ENCODE data around the gene PRSS56. TPM values are rescaled to one million over a fixed set of nuclear protein-coding genes. Genes with fewer than 3 reads are reported as not detected.
"Not testable (repeated sequence)": the region's sequence is repeated elsewhere in the genome, so short reads cannot be mapped to it uniquely, and the experiment has no call there.

Gene PRSS56
- total RNA-seq, 1 donor from 2014 or later = not detected

DNA sequence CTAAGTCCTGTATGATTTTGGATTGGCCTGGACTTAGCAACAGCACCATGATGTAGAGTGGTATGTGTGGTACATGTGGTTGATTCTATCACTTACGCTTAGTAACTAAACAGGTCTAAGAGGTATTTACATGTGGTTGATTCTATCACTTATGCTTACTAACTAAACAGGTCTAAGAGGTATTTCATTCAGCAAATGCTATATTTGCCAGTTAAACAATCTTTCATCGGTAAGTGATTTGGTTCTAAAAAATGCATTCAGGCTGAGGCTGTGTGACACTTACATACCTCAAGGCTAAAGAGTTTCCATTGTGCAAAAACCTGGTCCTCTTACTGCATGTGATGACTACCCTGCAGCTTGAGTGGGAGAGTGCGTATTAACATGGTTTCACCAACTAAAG is 43.4 kb downstream of the PRSS56 start:
- Histone ChIP-seq H3K27me3 (ENCODE audit: low read depth) (no peaks in the 10 kb centered on the region), H3K4me3 (no peak overlapping the region), H3K9me3 (no peaks in the 10 kb centered on the region), H3K27ac (no peak overlapping the region), H3K4me1 (peaks cover 5% of the 10 kb centered on the region), H3K36me3 (peaks cover 99% of the 10 kb centered on the region)
- TF ChIP-seq, protein P1, sequence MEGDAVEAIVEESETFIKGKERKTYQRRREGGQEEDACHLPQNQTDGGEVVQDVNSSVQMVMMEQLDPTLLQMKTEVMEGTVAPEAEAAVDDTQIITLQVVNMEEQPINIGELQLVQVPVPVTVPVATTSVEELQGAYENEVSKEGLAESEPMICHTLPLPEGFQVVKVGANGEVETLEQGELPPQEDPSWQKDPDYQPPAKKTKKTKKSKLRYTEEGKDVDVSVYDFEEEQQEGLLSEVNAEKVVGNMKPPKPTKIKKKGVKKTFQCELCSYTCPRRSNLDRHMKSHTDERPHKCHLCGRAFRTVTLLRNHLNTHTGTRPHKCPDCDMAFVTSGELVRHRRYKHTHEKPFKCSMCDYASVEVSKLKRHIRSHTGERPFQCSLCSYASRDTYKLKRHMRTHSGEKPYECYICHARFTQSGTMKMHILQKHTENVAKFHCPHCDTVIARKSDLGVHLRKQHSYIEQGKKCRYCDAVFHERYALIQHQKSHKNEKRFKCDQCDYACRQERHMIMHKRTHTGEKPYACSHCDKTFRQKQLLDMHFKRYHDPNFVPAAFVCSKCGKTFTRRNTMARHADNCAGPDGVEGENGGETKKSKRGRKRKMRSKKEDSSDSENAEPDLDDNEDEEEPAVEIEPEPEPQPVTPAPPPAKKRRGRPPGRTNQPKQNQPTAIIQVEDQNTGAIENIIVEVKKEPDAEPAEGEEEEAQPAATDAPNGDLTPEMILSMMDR (IDR thresholded peaks at IDR 0.05) = no peak
- peak; percentile 64 to 88 for ATAC-seq
- no peak for DNase-seq
- intact Hi-C loops (cut with DNase I) = no loop called here

DNA sequence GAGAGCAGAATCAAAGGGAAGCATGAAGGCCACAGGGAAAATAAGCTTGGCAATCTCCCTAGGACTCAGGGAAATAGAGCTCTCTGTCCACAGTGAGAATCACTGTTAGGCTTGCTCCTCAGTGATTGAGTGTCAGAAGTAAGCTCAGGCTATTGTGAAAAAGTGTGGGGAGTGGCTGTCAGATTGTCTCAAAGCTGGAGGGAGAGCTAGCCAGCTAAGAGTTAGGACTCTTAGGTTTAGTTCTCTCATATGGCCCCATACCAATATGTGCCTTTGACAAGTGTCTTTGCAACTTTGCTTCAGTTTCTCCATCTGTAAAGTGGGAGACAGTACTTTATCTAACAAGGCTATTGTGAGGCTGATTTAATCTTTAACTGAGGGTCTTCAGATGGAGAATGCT is 47.5 kb downstream of the PRSS56 start:
- no peak overlapping the region for H3K4me3 ChIP-seq
- H3K9me3 ChIP-seq = no peaks in the 10 kb centered on the region
- H3K27me3 ChIP-seq (ENCODE audit: low read depth) = no peaks in the 10 kb centered on the region
- ATAC-seq (no peak), DNase-seq (no peak)
- intact Hi-C loops (cut with DNase I) = no loop called here
- no peak overlapping the region for H3K27ac ChIP-seq
- peaks cover 6% of the 10 kb centered on the region for H3K4me1 ChIP-seq
- peaks cover 100% of the 10 kb centered on the region for H3K36me3 ChIP-seq
- TF ChIP-seq, protein P1 (IDR thresholded peaks at IDR 0.05) = no peak

DNA sequence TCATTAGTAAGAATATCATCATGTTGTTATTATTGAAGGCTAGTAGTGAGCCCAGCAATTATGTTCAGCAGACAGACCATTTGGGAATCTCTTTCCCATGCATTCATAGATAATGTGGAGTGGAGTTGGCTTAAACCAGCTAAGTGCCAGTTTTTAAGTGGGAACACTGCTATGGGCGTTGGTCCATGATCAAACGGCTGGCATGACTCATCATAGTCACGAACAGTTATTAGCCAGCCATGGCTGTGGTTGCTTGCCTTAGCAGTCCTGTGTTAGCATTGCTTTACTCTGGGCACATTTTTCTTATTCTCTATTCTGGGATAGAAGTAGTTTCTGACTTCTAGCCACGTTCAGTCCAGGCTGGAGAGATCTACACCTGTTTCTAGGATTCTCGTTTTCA is 48.0 kb downstream of the PRSS56 start:
- peaks cover 6% of the 10 kb centered on the region for H3K4me1 ChIP-seq
- H3K36me3 ChIP-seq = peaks cover 100% of the 10 kb centered on the region
- intact Hi-C loops (cut with DNase I) = no loop called here
- no peak overlapping the region for H3K4me3 ChIP-seq
- H3K27me3 ChIP-seq (ENCODE audit: low read depth) = no peaks in the 10 kb centered on the region
- no peak overlapping the region for H3K27ac ChIP-seq
- H3K9me3 ChIP-seq = no peaks in the 10 kb centered on the region
- DNase-seq (no peak), ATAC-seq (peak; percentile 49 to 50)
- TF ChIP-seq, protein P1 (IDR thresholded peaks at IDR 0.05) = no peak

DNA sequence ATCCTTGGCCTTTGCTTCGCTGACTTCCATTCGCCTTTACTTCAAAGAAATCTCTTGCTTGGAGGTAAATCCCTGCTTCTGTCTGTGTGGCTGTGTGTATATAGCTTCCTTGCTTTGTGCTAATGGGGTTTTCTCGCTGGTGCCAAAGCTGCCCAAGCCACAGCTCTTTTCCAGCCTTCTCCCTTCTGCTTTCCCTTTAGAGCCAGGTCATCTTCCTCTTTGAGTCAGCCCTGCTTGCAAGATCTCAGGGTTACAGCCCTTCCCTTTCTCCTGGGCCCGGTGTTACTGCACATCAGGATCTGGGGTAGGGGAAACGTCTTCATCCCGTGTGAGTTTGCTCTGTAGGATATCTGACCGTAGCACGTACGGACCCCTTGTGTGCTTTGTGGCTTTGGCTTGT is 49.4 kb downstream of the PRSS56 start:
- no peaks in the 10 kb centered on the region for H3K9me3 ChIP-seq
- ATAC-seq (no peak), DNase-seq (no peak)
- TF ChIP-seq, protein P1 (IDR thresholded peaks at IDR 0.05) = no peak
- H3K4me1 ChIP-seq = peaks cover 6% of the 10 kb centered on the region
- no peak overlapping the region for H3K27ac ChIP-seq
- H3K36me3 ChIP-seq = peaks cover 99% of the 10 kb centered on the region
- intact Hi-C loops (cut with DNase I) = no loop called here
- H3K27me3 ChIP-seq (ENCODE audit: low read depth) = no peaks in the 10 kb centered on the region
- H3K4me3 ChIP-seq = no peak overlapping the region

DNA sequence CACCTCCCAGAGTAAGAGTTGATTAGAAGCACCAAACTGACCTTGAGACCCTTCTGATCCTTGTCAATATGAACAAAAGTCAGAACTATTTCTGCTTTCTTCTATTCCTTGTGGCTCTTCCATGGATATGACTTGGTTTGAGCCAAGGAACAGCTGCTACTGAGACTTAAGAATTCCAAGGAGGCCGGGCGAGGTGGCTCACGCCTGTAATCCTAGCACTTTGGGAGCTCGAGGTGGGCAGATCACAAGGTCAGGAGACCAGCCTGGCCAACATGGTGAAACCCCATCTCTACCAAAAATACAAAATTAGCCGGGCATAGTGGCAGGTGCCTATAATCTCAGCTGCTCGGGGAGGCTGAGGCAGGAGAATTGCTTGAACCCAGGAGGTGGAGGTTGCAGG is 50.3 kb downstream of the PRSS56 start:
- H3K4me3 ChIP-seq; intact Hi-C loops (cut with DNase I): not testable (repeated sequence)

DNA sequence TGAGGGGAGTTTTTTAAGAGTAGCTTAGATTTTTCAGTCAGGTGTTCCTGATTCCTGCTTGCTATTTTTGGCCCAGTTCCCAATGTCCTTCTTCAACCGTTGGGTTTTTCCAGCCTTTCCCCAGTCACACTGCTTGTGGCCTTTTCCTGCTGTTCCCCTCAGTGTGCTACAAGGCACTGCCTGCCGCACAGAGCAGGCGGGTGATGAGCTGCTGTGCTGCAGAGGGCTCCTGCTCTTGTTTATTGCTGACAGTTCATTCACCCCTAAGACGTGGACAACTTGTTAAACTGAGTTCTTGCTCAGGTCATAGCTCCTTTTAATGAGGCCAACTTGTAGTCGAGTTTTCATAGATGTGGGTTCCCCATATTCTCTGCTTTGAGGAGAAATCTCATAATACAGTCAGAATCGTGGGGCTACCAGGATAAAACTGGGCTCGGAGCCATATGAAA is 50.9 kb downstream of the PRSS56 start:
- H3K27ac ChIP-seq = no peak overlapping the region

More for the DNA sequence above, 50.3 kb downstream of the PRSS56 start:
- peaks cover 99% of the 10 kb centered on the region for H3K36me3 ChIP-seq
- not testable (repeated sequence) for H3K27ac ChIP-seq; ATAC-seq; DNase-seq; H3K27me3 ChIP-seq (ENCODE audit: low read depth); H3K4me1 ChIP-seq; H3K9me3 ChIP-seq

More for the DNA sequence above, 50.9 kb downstream of the PRSS56 start:
- ATAC-seq (peak in 1 of 2 donors; percentile 43), DNase-seq (no peak)
- Histone ChIP-seq H3K4me1 (peaks cover 6% of the 10 kb centered on the region), H3K9me3 (no peaks in the 10 kb centered on the region), H3K36me3 (peaks cover 98% of the 10 kb centered on the region), H3K4me3 (no peak overlapping the region), H3K27me3 (ENCODE audit: low read depth) (no peaks in the 10 kb centered on the region)
- TF ChIP-seq, protein P1 (IDR thresholded peaks at IDR 0.05) = no peak
- intact Hi-C loops (cut with DNase I) = no loop called here
